GM21526 (cell line): ENCODE results near the gene NFIC.

ENCODE experiments used
- ATAC-seq: cut with Tn5 transposase; IDR thresholded peaks from one replicate; pipeline ENCODE4 v1.9.1; 2021; ENCODE audit warnings: moderate library complexity; ENCODE audit not compliant: unreplicated experiment, low FRiP score

Gene NFIC

DNA sequence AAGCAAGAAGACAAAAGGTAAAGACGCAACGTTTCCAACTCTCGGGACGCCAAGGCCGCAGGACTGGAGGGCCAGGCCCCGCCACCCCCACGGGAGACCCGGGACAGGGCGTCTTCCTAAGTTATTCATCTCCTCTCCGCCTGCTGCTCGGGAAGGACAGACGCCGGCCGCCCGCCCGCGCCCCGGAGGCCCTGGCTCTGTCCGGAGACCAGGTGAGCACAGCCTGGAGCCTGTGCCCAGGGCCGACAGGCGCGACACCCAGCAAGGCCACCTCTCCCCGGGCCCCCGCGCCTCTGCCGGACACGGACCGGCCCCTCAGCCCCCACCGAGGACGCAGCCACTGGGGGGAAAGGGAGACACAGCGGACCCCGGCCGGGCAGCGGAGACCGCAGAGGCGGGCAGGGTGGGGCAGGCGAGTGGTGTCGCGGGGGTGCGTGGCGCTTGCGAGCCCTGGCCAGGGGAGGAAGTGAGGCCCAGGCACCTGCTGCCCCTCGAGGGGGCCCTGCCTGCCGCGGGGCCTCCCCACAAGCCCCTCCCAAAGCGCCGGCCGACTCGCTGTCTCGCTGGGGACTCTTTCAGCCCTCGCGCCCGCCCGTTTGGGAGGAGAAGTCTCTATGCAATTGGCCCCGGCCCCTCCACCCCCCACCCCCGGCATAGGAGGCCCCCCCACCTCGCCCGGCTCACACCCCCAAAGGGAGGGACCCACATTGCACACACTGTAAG, 96.8 kb downstream of the NFIC start:
- ATAC-seq, result no peak

DNA sequence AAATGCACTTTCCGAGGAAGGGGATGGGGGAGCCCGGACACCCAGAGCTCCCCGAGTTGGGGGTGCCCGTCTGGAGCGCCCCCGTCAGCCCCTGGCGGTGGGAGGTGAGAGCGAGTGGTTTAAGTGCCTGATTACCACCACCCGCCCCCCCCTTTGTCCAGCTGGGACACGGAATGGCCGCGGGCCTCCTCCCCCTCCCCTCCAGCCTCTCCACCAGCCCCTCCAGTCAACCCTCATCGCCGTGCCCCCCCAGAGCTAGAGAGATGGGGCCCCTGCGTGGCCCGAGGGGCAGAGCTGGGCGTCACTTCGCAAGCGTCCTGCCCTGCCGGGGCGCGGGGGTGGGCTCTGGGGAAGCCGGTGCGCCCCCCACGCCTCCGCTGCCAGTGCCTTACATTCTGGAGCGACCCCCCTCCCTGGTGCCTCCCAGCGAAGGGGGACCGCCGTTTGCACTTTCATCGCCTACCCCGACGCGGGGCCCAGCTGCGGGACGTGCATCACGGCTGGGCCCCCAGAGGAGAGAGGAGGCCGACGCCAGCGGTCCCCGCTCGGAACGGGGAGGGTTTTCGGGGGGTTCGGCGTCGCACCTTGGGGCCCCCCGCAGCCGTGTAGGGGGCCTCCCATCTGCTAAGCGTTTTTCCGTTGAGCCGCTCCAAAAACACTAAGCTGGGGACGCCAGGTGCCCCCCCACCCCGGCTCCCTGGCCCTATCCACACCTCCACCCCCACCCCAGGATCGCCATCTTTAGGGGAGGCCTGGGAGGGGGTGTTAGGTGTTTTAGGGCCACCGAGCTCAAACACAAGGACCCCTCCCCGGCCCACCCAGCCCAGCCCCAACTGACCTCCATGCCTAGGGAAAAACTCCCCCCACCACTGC, 97.6 kb downstream of the NFIC start:
- ATAC-seq, result no peak

DNA sequence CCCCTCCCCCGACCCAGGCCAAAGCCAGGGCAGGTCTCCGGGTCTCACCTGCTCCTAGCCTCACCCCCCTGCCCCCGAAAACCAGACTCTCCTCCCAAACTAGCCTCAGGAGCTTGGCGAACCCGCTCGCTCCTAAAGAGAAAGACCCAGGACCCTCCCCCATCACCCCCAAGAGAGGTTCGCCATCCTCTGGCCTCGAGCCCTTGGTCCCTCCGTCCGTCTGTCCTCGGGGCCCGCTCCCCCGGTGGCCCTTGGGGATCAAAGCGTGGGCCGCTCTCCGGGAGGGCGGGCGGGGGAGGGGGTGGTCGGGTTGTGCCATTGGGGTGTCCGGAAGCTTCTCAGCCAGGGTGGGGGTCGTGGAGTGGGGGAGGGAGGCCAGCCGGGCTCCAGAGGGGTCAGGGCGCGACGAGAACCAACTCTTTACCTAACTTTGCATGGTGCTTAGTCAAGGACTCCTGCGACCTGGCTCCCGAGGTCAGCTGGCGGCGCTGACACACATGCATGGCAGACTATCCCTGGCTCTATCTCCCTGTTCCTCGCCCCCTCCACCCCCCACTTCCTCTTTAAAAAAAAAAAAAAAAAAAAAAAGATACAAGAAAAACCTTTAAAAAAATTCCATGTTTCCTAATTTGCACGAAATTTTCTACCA, 98.3 kb downstream of the NFIC start:
- no peak for ATAC-seq

DNA sequence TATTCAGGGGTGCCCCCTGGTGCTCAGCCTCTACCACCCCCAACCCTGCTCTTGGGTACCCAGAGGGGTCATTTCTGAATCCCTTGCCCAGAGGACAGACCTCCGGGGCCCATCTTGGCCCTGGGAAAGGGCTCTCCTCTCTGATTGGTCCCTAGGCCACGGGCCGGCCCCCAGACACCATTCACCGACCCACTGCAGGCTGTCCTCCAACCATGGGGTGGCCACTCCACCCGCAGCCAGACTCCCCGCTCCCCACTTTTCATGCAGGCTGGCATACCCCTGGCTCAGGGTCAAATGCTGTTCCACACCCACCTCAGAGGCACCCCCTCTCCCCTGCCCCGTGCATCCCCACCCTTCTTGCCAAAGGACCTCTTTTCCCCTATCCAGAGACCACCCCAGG, 99.2 kb downstream of the NFIC start:
- ATAC-seq, result no peak

DNA sequence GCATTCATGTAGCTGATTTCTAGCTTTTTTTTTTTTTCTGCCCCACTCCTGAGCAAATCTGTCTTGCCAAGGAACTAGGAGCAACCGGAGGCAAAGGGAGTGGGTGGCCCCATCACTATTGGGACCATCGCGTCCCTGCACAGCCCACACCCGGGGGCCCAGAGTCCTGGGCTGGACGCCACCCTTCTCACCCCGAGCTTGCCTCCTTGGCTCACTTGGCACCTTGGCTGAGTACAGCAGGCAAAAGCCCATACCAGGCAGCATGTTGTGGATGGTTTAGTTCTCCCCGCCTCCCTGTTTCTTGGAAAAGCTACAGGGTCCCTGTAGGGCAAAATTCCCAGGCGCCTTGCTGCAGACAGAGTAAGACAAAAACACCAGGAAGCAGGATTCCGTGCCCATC, 100.3 kb downstream of the NFIC start:
- ATAC-seq, result no peak

DNA sequence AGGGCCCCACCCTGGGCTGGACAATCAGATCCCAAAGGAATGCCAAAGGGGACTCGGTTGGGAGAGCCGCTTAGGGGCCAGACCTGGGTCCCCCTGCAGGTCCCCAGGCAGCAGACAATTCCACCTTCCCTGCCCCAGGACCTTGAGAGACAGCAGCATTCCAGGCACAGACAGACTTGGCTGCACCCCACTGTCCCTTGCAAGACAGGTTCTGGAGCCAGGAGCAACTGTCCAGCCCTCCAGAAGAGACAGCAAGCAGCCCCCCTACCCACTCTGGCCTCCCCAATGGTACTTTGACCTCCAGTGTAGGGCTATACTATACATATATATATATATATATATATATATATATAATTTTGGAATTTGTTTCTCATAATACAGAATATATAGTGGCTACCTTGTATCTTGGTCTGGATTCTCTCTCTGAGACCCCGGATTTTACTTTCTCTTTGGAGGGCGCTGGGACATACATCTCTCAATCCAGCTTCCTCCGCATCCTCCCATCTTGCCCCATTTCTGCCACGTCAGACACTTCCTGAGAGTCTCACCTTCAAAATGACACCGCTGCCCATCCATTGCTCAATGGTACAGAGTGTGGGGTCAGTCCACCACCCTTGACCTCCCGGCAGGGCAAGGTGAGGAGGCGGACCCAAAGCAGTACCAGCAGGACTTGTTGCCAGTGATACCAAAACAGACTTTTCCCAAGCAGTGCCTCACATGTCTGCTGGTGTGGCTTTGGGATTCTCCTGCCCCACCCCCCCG, 101.2 kb downstream of the NFIC start:
- no peak for ATAC-seq

DNA sequence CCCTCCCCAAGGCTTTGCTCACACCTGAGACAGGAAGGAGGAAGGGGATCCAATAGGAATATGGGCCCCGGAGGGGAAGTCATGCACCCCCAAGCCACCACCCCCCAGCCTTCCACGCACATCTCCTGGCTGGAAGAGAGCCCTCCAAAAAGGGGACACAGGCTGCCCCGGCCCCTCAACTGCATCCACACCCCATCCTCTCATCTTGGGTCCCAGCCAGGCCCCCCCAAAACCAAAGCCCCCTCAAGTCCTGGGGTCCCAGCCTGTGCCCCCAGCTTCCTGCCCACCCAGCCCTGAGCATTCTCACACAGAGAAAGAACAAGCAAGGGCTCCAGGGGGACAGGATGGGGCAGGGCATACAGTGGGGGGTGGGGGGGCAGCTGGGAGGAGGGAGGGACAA, 101.8 kb downstream of the NFIC start:
- ATAC-seq, result no peak

DNA sequence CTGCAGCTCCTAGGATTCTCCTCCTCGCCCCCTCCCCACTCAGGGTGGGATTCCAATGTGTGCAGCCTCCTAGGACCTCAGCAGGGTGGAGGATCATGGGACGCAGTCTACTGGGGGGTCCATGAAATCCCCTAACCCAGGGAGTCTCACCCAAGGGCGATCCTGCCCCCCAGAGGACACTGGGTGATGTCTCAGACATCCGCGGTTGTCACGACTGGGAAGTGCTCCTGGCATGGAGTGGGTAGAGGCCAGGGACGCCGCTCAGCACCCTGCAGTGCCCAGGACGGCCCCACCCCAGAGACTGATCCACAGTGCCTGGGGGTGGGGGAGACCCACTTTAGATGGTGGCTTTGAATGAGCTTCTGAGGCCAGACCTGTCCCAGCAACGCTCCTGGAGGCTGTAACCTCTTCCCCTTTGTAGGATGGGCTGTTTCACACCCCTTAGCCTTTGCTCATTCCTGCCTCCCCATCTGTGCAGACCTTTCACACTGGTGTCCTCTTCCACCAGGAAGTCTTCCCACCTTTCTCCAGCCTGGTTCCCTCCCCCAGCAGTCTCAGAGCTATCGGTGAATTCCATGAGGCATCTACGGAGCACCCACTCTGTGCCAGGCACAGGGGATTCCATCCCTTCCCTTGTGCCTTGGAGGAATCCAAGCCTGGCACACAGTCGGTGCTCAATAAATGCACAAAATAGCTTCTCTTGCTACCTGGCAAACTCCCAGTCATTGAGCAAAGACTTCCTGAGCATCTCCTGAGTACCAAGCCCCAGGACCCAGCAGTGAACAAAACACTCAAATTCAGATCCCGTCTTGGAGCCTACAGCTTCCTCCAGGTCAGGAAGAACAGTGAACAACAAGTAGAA, 103.5 kb downstream of the NFIC start:
- no peak for ATAC-seq

DNA sequence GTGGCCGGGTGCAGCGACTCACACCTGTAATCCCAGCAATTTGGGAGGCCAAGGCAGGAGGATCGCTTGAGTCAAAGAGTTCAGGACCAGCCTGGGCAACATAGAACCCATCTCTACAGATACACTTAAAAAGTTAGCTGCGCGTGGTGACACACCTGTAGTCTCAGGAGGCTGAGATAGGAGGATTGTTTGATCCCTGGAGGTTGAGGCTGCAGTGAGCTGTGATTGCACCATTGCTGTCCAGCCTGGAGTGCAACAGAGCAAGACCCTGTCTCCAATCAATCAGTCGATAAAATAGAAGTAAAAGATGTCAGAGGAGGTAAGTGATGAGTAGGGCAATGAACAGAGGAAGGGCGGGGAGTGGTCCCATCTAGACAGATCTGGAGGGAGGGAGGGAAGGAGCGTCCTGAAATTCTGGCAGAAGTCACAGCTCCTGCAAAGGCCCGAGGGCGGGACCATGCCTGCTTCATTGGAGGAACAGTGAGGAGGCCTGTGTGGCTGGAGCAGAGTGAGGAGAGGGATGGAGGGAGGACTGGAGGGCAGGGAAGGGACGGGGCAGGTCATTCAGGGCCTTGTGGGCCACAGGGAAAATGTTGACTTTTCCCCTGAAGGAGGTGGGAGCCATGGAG, 104.2 kb downstream of the NFIC start:
- ATAC-seq, result no peak

DNA sequence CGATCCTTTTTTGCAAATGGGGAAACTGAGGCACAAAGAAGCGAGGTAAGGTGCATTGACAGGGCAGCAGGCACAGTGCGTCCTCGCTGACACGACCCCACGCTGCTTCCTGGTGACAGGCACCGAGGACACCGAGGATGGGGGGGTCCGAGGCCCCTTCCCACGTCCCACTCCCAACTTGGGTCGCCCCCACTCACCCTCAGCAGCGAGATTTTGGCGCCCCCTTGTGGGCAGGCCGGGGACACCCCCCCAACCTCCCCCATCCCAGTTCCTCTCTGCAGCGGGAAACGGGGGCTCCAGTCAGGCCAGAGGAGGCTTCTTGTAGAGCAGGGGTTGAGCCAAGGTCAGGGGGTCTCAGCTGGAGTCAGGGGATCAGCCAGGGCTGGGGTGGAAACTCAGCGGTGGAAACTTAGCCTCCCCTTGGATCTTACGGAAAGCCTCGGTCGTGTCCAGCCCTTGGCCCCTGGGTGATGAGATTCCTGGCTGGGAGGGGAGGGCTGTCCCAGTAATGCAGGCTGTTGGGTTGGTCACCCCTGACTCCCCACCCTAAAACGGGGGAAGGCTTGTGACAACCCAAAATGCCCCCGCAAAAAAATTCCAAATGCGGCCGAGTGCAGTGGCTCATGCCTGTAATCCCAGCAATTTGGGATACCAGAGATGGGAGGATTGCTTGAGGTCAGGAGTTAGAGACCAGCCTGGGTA, 105.7 kb downstream of the NFIC start:
- no peak for ATAC-seq

DNA sequence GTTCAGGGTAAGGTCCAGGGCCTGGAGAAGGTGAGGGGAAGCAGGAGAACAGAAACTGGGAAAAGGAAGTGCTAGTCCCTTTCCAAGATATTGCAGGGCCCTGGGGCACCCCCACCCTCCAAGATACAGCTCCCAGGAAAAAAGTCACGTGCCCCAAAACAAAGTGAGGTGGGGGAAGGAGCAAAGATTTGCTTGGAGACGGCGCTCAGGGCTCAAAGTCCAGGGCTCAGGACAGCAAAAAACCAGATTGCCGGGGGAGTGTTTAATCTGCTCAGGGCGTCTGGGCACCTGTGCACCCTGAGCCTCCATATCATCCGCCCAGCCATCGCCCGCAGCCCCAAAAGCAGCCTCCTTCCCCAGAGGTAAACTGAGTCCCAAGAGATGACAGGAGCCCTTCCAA, 107.6 kb downstream of the NFIC start:
- ATAC-seq, result no peak

DNA sequence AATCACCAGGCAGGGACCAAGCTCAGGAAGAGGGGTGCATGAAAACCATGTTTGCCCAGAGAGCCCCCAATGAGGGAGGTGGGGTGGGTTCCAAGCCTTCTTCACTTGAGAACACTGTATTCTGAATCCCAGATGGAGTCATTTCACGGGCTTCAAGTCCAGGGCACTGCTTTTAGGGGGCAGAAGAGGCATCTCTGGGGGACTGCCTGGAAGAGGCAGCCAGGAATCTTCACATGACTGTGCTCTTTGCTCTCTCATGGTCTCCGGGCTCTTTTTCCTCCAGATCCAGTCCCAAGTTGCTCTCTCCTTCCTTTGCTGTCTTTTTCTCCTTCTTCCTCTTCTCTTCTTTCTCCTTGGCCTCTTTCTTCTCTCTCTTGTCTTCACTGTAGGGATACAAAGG, 108.2 kb downstream of the NFIC start:
- ATAC-seq, result no peak

DNA sequence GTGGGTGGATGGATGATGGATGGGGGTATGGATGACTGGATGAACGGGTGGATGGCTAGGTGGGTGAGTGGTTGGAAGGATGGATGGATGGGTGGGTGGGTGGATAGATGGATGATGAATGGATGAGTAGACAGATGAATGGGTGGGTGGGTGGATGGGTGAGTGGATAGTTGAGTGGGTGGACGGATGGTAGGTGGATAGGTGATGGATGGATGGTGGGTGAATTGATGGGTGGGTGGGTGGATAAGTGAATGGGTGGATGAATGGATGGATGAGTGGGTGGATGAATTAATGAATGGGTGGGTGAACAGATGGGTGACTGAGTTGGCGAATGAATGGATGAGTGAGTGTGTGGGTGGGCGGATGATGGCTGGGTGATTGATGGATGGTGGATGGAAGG, 109.1 kb downstream of the NFIC start:
- ATAC-seq, result no peak

DNA sequence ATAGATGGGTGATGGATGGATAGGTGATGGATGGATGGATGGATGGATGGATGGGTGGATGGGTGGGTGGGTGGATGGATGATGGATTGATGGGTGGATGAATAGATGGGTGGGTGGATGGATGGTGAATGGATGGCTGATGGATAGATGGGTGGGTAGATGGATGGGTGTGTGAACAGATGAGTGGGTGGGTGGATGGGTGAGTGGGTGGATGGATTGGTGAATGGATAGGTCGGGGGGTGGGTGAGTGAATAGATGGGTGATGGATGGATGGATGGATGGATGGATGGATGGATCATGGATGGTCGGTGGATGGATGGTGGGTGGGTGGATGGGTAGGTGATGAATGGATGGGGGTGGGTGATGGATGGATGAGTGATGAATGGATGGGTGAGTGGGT, 110.4 kb downstream of the NFIC start:
- ATAC-seq, result no peak

DNA sequence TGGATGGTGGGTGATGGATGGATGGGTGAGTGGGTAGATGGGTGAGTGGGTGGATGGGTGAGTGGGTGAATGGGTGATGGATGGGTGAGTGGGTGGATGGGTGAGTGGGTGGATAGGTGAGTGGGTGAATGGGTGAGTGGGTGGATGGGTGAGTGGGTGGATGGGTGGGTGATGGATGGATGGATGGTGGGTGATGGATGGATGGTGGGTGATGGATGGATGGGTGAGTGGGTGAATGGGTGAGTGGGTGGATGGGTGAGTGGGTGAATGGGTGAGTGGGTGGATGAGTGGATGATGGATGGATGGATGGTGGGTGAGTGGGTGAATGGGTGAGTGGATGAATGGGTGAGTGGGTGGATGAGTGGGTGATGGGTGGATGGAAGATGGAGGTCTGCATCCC, 111.1 kb downstream of the NFIC start:
- ATAC-seq, result no peak

DNA sequence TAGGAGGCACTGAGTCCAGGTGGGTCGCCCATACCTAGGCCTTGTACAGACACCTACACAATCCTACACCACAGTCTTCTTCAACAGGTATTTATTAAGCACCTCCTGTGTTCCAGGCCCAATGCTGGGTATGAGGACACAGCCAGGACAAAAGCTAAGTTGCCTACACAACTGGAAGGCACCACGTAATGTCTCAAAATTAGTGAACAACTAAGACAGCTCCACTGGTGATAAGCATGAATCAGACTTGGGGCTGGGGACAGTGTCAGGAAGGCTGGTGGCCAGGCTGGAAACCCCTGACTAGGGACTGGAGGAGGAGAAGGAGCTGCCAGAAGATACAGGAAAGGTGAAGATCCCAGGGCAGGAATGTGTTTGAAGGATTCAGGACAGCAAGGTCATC, 111.6 kb downstream of the NFIC start:
- ATAC-seq, result no peak

DNA sequence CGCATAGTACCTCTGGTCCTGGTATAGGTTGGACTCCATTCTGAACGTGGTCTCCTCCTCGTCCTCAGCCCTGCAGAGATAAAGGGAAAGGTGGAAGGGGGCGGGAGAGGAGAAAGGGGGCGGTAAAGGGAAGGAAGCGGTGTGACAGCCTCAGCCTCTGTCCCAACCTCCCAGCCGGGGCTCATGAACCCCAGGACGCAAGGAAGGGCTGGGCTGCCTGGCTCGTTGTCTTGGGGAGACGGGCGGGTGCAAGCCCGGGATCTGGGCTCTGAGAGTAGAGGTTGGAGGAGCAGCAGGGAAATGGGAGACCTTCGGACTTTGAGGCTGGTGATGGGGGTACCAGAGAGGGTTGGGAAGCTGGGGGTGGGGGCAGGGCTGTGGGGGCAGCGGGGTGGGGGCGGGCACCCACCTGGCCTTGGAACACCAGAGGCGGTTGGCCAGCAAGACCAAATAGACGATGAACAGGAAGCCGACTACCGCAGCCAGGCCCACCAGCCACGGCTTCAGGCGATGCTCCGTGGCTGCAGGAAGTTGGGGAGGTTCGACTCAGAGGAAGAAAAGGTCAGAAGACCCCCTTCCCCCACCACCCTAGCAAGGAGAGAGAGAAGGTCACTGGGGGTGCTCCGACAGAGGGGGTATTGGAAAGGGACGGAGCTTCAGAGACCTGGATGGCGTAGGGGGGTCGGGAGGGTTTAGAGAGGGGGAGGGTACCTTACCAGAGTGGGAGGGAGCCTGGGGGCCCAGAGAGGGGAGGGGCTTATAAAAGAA, 112.2 kb downstream of the NFIC start:
- ATAC-seq, result no peak

DNA sequence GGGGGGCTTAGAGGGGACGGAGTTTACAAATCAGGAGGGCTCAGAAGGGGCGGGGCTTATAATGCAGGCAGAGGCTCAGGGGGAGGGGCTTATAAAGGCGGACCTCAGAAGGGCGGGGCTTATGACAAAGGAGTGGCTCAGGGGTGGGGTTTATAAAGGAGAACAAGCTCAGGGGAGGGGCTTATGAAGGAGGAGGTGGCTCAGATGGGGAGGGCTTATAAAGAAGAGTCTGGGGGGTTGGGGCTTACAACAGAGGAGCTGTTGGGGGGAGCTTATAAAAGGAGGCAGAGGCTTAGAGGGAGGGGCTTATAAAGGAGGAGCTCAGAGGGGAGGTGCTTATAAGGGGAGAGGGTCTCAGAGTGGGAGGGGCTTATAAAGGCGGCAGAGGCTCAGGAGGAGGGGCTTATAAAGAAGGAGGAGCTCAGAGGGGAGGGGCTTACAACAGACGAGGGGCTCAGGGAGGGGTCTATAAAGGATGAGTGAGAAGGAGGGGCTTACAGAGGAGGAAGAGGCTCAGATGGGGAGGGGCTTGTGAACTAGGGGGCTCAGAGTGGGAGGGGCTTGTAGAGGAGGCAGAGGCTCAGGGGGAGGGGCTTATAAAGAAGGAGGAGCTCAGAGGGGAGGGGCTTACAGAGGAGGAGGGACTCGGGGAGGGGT, 112.9 kb downstream of the NFIC start:
- ATAC-seq, result no peak
